ENCODE data around the gene FAM222B. TPM values are rescaled to one million over a fixed set of nuclear protein-coding genes. Genes with fewer than 3 reads are reported as not detected.
A peak's percentile ranks its signal among the peaks of the same experiment; 100 is the strongest.
"Not testable (repeated sequence)": the region's sequence is repeated elsewhere in the genome, so short reads cannot be mapped to it uniquely, and the experiment has no call there.

FAM222B gene
- polyA plus RNA-seq, 12 donors = 10.4 to 21.4 (median 12.9) TPM; not detected in 1

DNA sequence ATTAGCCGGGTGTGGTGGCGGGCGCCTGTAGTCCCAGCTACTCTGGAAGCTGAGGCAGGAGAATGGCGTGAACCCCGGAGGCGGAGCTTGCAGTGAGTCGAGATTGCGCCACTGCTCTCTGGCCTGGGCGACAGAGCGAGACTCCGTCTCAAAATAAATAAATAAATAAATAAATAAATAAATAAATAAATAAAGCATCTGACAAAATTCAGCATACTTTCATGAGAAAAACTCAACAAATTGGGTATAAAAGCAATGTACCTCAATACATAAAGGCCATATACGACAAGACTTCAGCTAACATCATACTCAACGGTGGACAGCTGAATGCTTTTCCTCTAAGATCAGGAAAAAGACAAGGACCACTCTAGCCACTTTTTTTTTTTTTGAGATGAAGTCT lies 63.0 kb downstream of the FAM222B start:
- not testable (repeated sequence) for DNase-seq

DNA sequence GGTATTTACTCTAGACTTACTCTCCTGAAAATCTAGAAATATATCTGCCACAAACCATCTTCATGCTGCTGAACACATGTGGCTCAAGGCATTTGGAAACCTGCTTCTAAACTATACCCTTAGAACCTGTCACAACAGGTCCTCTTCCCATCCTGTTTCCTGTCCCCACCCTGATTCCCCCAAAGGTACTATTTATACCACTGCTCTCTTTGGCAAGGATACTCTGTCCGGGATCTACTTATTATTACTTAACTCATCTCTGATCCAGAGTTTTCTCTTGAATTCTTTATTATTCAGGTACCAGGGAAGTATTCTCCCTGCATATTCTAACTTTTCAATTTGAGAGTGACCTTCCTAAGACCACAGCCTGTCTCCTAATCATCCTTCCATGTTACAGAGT lies 65.4 kb downstream of the FAM222B start:
- DNase-seq = no peak

- no peak for DNase-seq
Measured at GRCh38 chr17:28774206-28774605, 68.4 kb downstream of the FAM222B start.

GRCh38 chr17:28773736-28774135 lies 68.9 kb downstream of the FAM222B start:
- no peak for DNase-seq

GRCh38 chr17:28765038-28765437 lies 77.6 kb downstream of the FAM222B start:
- DNase-seq = no peak

GRCh38 chr17:28763804-28764266 lies 78.8 kb downstream of the FAM222B start:
- peak; percentile 71 for DNase-seq

- no peak for DNase-seq
Measured at GRCh38 chr17:28763137-28763799, 79.3 kb downstream of the FAM222B start.

GRCh38 chr17:28760601-28761562 lies 81.7 kb downstream of the FAM222B start:
- DNase-seq = no peak

DNA sequence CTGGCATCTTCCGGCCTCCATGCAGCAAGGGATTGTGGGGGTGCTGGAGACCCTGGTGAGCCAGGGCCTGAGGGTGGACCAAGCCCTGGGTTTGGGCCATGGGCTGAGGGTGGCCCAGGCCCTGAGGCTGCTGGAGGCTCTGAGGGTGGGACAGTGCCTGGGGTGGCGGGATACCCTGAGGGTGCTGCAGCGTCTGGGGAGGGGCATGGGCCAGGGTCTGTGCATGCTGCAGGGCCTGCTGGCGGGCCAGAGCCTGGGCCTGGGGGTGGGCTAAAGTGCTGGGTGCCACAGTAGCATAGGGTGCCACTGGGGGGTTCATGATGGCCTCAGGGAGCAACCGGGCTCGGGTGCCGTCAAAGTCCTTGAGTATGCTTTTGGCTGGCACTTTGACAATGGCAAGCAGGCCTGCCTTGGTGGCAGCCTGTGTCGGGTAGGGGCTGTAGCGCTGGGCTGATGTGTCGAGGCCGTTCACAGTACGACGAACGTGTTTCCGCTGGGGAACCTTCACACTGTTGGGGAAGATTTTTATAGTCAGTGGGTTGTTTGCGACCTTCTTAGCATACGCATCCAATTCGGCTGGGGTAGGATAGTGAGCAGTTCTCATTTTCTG lies 83.2 kb downstream of the FAM222B start:
- DNase-seq = no peak

DNA sequence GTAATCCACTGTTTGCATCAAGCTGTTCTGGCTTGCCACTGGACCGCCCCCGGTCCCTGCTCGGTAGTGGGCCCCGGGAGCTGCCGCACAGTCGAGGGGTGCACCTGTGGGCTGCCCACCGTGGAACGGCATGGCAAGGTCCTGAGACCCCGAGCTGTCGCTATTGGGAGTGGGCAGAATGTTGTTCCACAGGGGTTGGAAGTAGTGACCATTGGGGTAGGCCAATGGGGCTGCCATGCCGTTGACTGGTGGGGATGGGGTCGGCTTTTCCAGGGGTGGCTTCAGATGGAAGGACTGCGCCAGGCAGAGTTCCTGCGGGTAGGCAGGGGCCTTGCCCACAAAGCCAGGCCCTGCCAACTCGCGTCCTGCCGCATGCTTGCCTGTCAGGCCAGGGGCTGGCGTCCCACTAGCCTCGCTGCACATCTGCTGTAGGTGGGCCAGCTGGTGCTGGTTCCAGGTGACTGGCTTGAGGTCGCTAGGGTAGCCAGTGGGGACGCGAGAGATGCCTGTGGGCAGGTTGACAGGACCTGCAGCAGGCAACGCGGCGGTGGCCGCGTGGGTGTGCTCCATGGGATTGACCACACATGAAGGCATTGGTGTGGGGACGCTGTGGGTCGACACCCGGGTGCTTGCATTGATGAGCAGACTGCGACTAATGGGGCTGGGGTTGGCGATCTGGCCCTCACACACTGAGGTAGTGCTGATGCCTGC lies 84.0 kb downstream of the FAM222B start:
- no peak for DNase-seq

DNA sequence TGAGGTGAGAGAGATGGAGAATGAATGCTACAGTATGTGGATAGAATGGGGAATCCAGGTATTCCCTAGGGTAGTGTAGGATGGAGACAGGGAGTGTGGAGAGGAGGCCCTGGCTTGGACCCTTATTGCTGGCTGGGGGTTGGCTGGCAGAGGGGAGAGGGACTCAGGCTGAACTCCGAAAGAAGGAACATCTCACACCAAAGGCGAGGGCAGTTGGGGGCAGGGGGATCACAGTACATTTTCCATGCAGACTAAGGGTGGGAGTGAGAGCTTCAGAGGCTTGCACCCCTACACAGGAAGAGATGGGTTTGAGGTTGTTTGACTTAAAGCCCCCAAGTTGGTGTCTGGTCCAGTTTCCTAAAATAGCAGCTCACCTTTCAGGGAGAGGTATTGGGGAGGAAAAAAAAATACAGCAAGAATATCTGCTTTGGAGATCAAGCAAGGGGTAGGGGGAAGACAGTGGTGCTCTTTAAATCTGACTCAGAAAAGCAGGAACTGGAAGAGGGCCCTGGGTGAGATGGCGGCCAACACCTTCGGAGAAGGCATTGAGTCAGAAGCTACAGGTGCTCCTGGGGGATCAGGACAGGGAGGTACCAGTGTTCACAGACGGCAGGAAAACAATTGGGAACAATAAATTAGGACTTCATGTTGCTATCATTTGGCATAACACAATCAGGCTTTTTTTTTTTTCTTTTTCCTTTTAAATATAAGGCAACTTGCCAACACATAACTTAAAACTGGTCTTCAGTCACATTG lies 86.4 kb downstream of the FAM222B start:
- DNase-seq = no peak

DNA sequence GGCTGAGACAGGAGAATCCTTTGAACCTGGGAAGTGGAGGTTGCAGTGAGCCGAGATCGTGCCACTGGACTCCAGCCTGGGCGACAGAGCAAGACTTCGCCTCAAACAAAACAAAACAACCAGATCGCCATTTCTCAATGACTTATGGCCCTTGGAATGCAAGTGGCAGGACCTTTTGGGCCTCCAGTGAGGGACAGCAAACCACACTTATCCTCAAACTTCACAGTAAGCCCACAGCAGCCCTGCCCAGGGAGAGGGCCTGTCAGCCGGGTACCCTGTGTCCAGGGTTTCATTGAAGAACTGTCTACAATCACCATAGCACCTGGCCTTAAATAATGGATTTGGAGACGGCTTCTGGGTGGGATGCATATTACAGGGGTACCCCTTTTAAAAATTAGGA lies 87.1 kb downstream of the FAM222B start:
- no peak for DNase-seq

DNA sequence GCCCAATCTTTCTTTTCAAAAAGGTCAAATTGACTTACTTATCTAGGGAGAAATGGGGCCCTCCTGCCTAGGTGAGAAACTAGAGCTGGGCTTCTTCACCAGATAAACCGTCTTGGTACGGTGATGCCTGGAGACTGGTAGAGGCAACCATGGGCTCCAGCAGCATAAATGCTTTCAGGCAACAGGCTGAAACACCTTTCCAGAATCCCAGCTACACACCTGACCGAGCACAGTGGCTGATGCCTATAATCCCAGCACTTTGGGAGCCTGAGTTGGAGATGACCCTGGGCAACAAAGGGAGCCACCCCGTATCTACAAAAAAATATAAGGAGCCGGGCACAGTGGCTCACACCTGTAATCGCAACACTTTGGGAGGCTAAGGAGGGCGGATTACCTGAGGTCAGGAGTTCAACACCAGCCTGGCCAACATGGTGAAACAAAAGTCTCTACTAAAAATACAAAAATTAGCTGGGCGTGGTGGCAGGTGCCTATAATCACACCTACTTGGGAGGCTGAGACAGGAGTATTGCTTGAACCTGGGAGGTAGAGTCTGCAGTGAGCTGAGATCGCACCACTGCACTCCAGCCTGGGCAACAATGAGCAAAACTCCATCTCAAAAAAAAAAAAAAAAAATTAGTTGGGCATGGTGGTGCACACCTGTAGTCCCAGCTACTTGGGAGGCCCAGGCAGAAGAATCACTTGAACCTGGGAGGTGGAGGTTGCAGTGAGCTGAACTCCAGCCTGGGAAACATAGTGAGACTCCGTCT lies 90.8 kb downstream of the FAM222B start:
- no peak for DNase-seq

DNA sequence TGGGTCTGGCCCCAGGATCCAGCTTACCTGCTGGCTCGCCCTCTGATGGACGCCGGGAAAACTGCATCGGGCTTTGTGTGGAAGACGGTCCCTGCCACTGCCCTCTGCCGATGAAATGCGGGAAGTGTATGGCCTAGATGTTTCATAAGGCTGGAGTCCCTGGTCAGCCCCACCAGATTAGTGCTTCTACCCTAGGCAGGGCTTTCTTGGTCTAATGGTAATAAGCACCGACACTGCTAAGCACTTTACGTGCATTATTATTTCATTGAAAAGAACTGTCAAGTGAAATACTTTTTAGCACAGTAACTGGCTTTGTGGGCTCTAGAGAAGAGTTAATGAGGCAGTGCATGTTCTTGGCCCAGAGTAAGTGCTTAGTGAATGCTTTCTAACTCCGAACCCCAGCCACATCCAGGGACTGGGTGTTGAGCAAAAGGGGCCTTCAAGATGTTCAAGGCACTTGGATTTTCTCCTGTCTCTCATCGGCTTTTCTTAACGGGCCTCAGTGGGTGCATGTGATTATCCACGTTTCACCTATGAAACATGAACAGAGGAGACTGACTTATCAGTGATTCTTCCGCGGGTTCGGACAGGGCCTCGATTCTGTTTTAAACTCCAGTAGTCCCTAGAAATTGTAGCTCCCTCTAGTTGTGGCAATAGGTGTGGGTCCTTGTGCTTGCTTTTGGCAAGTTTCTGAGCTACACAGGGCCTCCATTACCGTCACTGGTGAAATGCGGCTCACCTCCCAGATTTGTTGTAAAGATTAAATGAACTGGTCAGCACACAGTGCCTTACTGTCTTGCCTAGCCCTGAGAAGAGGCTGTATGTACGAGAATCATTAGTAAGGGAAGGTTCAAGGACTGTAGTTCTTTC lies 92.2 kb downstream of the FAM222B start:
- DNase-seq = peak; percentile 90

DNA sequence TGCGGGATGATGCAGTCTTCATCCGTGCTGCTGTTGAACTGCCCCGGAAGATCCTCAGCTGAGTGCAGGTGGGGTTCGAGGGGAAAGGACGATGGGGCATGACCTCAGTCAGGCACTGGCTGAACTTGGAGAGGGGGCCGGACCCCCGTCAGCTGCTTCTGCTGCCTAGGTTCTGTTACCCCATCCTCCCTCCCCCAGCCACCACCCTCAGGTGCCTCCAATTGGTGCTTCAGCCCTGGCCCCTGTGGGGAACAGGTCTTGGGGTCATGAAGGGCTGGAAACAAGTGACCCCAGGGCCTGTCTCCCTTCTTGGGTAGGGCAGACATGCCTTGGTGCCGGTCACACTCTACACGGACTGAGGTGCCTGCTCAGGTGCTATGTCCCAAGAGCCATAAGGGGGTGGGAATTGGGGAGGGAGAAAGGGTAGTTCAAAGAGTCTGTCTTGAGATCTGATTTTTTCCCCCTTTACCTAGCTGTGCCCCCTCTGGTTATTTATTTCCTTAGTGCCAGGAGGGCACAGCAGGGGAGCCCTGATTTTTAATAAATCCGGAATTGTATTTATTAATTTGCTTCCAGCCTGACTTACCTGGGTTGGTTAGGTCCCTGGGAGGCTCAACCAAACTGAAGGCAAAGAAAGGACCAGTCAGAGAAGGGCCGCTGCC lies 92.9 kb downstream of the FAM222B start:
- no peak for DNase-seq

GRCh38 chr17:28748852-28749515 lies 93.6 kb downstream of the FAM222B start:
- no peak for DNase-seq

DNA sequence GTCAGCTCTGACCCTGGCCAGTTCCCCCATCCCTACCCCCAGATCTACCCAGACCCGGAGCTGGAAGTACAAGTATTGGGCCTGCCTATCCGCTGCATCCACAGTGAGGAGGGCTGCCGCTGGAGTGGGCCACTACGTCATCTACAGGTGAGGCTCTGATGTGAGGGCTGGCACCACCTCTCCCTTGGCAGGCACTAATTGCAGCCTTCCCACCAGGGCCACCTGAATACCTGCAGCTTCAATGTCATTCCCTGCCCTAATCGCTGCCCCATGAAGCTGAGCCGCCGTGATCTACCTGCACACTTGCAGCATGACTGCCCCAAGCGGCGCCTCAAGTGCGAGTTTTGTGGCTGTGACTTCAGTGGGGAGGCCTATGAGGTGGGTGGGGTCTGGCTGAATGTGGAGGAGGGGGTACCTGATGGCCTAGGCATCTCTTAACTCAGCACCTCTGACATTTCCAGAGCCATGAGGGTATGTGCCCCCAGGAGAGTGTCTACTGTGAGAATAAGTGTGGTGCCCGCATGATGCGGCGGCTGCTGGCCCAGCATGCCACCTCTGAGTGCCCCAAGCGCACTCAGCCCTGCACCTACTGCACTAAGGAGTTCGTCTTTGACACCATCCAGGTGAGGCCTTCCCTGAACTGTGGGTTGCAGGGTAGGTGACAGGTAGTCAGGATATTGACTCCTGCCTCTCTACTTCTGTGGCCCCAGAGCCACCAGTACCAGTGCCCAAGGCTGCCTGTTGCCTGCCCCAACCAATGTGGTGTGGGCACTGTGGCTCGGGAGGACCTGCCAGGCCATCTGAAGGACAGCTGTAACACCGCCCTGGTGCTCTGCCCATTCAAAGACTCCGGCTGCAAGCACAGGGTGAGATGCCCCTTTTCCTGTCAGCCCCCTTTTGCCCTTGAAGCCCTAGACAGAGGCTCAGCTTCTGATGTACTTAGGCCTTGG lies 94.5 kb downstream of the FAM222B start:
- DNase-seq = no peak

All from muscle of arm (tissue), 12 donors.